ENCODE results near the gene SNCG.

- no peak for TF ChIP-seq CTCF (IDR thresholded peaks at IDR 0.05)
- TF ChIP-seq JUNB (IDR thresholded peaks at IDR 0.05): no peak
- TF ChIP-seq HDAC2 (IDR thresholded peaks at IDR 0.05): no peak
- TF ChIP-seq RAD21 (conservative IDR thresholded peaks at IDR 0.05 in 1 of 2, IDR thresholded peaks at IDR 0.05 in 1 of 2): no peak
- TF ChIP-seq EP300 (IDR thresholded peaks at IDR 0.05): no peak
- no peak for TF ChIP-seq CHD2 (IDR thresholded peaks at IDR 0.05; ENCODE audit: low read length, partially characterized antibody)
These were observed 23.3 kb downstream of the SNCG start for GRCh38 chr10:86981716-86982115.
